Measurements from ENCODE around the gene TCIRG1. TPM values are rescaled to one million over a fixed set of nuclear protein-coding genes. Genes with fewer than 3 reads are reported as not detected.

Gene TCIRG1
- total and polyA plus RNA-seq, 2 experiments from 2014 or later: 77.4 to 125 TPM

DNA sequence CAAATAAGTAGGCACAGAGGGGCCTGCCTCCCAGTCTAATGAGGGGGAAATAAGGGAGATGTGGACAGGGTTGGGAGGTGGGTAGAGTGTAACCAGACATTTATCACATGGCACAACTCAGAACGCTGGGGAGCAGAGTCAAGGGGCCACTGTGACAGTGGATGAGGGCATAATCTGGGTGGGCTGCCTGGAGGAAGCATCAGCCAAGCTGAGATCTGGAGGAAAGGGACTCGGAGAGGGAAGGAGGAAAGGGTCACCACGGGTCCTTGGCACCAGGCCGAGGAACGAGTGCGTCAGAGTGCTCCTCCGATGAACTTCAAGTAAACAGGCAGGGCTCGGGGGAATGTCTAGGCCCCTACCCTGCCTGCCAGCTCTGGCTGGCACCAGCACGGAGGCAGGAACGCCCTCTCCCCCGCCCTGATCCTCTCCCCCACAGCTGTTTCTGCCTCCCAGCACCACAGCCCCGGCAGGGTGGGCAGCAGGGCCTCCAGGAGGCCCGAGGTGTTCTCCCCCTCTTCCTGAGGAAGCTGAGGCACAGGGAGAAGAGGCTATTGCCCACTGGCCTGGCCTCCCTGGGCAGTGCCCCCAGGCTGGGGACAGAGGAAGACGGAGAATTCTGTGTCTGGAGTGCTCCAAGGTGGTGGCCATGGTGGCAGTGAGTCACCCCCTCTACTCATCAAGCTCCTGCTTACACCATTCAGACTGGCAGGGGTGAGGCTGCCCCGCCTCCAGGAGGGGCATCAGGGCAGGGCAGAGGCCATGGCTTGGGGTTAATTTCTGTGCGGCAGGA is 24.5 kb upstream of the TCIRG1 start:
- Histone ChIP-seq H3K4me2 (no peak overlapping the region), H3K79me2 (no peaks in the 10 kb centered on the region), H3K36me3 (replicated peaks; ENCODE audit: insufficient read depth, low read depth) (no peaks in the 10 kb centered on the region), H3K4me1 (ENCODE audit: insufficient read depth) (peaks cover 50% of the 10 kb centered on the region), H3K9me3 (ENCODE audit: low read depth) (no peaks in the 10 kb centered on the region), H3K4me3 (no peak overlapping the region), H3K9me2 (replicated peaks; ENCODE audit: insufficient read depth) (no peaks in the 10 kb centered on the region), H4K20me1 (ENCODE audit: insufficient read depth, poor library complexity, severe bottlenecking) (no peaks in the 10 kb centered on the region), H3K27ac (peak overlapping the region; percentile 27), H3K27me3 (no peaks in the 10 kb centered on the region), H2AFZ (no peak overlapping the region)
- DNase-seq (ENCODE audit: low spot score): no peak
- WGBS (ENCODE audit: low lambda C conversion rate, missing lambda C conversion rate): 84% methylated on average over 15 of the region's 16 CpGs
- TF ChIP-seq EZH2phosphoT487 (IDR thresholded peaks at IDR 0.05; ENCODE audit: low read depth, severe bottlenecking, unreplicated experiment): no peak
- TF ChIP-seq EZH2 (IDR thresholded peaks at IDR 0.05; ENCODE audit: borderline replicate concordance): no peak
- no peak for TF ChIP-seq CTCF (IDR thresholded peaks at IDR 0.05; ENCODE audit: poor library complexity)

DNA sequence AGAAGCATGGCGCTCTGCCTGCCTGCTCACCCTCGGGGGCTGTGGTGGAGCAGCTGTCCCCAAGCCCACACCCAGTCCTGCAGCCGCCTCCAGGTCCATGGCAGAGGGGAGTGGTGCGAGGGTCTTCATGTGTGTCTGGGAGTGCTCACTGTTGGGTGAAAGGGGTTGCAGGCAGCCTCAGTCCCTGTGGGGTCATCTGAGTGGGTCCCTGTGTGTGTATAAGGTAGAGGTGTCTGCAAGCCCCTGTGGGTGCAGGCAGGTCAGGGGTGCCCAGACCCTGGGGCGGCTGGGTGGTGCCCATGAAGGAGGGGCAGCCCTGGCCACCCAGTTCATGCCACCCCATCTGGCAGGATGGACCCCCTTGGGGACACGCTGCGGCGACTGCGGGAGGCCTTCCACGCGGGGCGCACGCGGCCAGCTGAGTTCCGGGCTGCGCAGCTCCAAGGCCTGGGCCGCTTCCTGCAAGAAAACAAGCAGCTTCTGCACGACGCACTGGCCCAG is 23.8 kb upstream of the TCIRG1 start:
- DNase-seq (ENCODE audit: low spot score): no peak
- H3K4me3 ChIP-seq: no peak overlapping the region
- no peak overlapping the region for H3K27ac ChIP-seq

DNA sequence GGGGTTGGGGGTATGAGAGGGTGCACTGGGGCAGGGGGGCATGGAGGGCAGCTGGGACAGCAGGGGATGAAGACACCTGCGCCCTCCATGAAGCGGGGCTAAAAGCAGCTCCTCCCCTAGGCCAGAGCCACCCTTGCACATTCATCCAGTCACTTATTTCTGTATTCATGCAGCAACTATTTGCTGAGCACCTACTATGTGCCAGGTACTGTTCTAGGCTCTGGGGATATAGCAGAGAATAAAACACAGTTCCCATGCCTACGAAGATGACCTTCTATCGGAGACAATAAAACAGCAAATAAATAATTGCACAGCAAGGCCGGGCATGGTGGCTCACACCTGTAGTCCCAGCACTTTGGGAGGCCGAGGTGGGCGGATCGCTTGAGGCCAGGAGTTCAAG is 23.4 kb upstream of the TCIRG1 start:
- no peak overlapping the region for H3K27ac ChIP-seq
- WGBS (ENCODE audit: low lambda C conversion rate, missing lambda C conversion rate): 96% methylated on average over 8 of the region's 8 CpGs
- no peak overlapping the region for H3K4me2 ChIP-seq

More for the DNA sequence above, 23.8 kb upstream of the TCIRG1 start:
- Histone ChIP-seq H3K4me1 (ENCODE audit: insufficient read depth) (peaks cover 46% of the 10 kb centered on the region), H3K4me2 (no peak overlapping the region), H3K9me2 (replicated peaks; ENCODE audit: insufficient read depth) (no peaks in the 10 kb centered on the region), H4K20me1 (ENCODE audit: insufficient read depth, poor library complexity, severe bottlenecking) (no peaks in the 10 kb centered on the region), H2AFZ (no peak overlapping the region), H3K36me3 (replicated peaks; ENCODE audit: insufficient read depth, low read depth) (no peaks in the 10 kb centered on the region), H3K79me2 (no peaks in the 10 kb centered on the region), H3K9me3 (ENCODE audit: low read depth) (no peaks in the 10 kb centered on the region), H3K27me3 (no peaks in the 10 kb centered on the region)
- 93% methylated on average over 19 of the region's 19 CpGs for WGBS (ENCODE audit: low lambda C conversion rate, missing lambda C conversion rate)
- TF ChIP-seq CTCF (IDR thresholded peaks at IDR 0.05; ENCODE audit: poor library complexity): no peak
- no peak for TF ChIP-seq EZH2 (IDR thresholded peaks at IDR 0.05; ENCODE audit: borderline replicate concordance)
- no peak for TF ChIP-seq EZH2phosphoT487 (IDR thresholded peaks at IDR 0.05; ENCODE audit: low read depth, severe bottlenecking, unreplicated experiment)

More for the DNA sequence above, 23.4 kb upstream of the TCIRG1 start:
- no peak for TF ChIP-seq CTCF (IDR thresholded peaks at IDR 0.05; ENCODE audit: poor library complexity)
- TF ChIP-seq EZH2 (IDR thresholded peaks at IDR 0.05; ENCODE audit: borderline replicate concordance): no peak
- no peak for TF ChIP-seq EZH2phosphoT487 (IDR thresholded peaks at IDR 0.05; ENCODE audit: low read depth, severe bottlenecking, unreplicated experiment)
- Histone ChIP-seq H3K27me3 (no peaks in the 10 kb centered on the region), H3K36me3 (replicated peaks; ENCODE audit: insufficient read depth, low read depth) (no peaks in the 10 kb centered on the region), H3K9me2 (replicated peaks; ENCODE audit: insufficient read depth) (no peaks in the 10 kb centered on the region), H3K4me3 (no peak overlapping the region), H3K9me3 (ENCODE audit: low read depth) (no peaks in the 10 kb centered on the region), H2AFZ (no peak overlapping the region), H3K79me2 (no peaks in the 10 kb centered on the region), H4K20me1 (ENCODE audit: insufficient read depth, poor library complexity, severe bottlenecking) (no peaks in the 10 kb centered on the region), H3K4me1 (ENCODE audit: insufficient read depth) (peaks cover 41% of the 10 kb centered on the region)
- no peak for DNase-seq (ENCODE audit: low spot score)

All from hepatocyte (in vitro differentiated cells).